ENCODE measurements around the gene ADGRV1.

ADGRV1 gene

GRCh38 chr5:91090995-91091394, 532.4 kb downstream of the ADGRV1 start:
- no peak for DNase-seq (ENCODE audit: low read depth)
- H3K4me3 ChIP-seq (ENCODE audit: low read depth, low read length): no peak overlapping the region
- TF ChIP-seq CTCF (IDR thresholded peaks at IDR 0.05; ENCODE audit: low read depth, low read length, missing control alignments): no peak

- no peak for TF ChIP-seq CTCF (IDR thresholded peaks at IDR 0.05; ENCODE audit: low read depth, low read length, missing control alignments)
- no peak overlapping the region for H3K4me3 ChIP-seq (ENCODE audit: low read depth, low read length)
- DNase-seq (ENCODE audit: low read depth): no peak
These were observed 533.1 kb downstream of the ADGRV1 start for GRCh38 chr5:91091471-91092234.

DNA sequence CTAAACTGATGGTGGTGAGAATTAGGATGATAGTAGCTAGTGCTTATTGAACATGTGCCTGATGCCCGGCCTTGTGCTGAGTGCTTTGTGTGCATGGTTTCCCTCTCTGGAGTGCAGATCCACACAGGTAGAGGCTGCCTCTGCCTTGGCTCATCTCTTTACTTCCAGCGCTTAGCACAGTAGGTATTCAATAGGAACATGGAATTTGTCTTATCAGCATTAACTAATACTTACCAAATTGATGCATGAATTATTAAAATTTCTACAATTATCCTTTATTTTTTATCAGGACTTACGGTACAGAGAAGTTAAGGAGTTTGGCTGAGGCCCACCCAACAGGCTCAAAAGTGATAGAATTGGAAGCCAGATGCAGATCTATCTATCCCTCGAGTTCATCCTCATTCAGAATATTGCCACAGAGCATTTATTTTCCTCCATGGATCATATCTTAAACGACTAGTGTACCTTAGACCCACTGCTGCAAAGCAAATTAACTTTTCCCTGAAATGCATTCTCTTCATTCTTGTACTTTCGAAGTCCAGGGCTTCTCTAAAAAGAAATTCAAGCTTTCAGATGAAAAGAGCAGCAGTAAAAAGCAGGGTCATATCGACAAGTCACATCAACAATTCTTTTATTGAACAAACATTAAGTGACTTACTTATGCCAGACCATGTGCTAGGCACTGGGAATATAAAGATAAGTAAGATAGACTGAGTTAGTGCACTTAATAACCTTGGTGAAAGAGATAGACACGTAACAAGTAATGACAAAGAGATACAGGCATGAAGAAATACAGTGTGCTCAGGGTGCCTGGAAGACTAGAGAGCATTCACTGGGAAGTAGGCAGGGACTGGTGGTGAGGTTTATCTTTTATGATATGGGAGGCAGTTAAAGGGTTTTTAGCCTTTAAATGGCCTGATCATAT, 534.5 kb downstream of the ADGRV1 start:
- no peak for DNase-seq (ENCODE audit: low read depth)
- H3K4me3 ChIP-seq (ENCODE audit: low read depth, low read length): no peak overlapping the region
- TF ChIP-seq CTCF (IDR thresholded peaks at IDR 0.05; ENCODE audit: low read depth, low read length, missing control alignments): no peak

GRCh38 chr5:91095313-91095712, 536.7 kb downstream of the ADGRV1 start:
- DNase-seq (ENCODE audit: low read depth): no peak
- H3K4me3 ChIP-seq (ENCODE audit: low read depth, low read length): no peak overlapping the region
- TF ChIP-seq CTCF (IDR thresholded peaks at IDR 0.05; ENCODE audit: low read depth, low read length, missing control alignments): no peak

GRCh38 chr5:91095786-91096385, 537.3 kb downstream of the ADGRV1 start:
- no peak overlapping the region for H3K4me3 ChIP-seq (ENCODE audit: low read depth, low read length)
- no peak for TF ChIP-seq CTCF (IDR thresholded peaks at IDR 0.05; ENCODE audit: low read depth, low read length, missing control alignments)

GRCh38 chr5:91098541-91098940, 539.9 kb downstream of the ADGRV1 start:
- no peak overlapping the region for H3K4me3 ChIP-seq (ENCODE audit: low read depth, low read length)
- TF ChIP-seq CTCF (IDR thresholded peaks at IDR 0.05; ENCODE audit: low read depth, low read length, missing control alignments): no peak
- DNase-seq (ENCODE audit: low read depth): no peak

More at GRCh38 chr5:91095786-91096385, 537.3 kb downstream of the ADGRV1 start:
- no peak for DNase-seq (ENCODE audit: low read depth)

All from GM12864 (cell line).